Gastrocnemius medialis (tissue), 4 donors: ENCODE results near the gene CRIP1. TPM values are rescaled to one million over a fixed set of nuclear protein-coding genes. Genes with fewer than 3 reads are reported as not detected.

Experiments
- ATAC-seq, 2 donors: fragments of 150-250 bp; one replicate each; pipeline ENCODE4 v1.9.1; 2016
- DNase-seq, 2 donors: peaks; one replicate each; pipeline ENCODE4 v3.0.0-alpha.2; 2019
- H3K27ac ChIP-seq, 4 donors: fragments of 200-600 bp; sonication (generic); 1 replicate in 1 of 4; 2 replicates in 3 of 4; pipeline ENCODE4 v1.5.1; 2016 to 2018; ENCODE audit warnings: mild to moderate bottlenecking in 2 of 4, moderate library complexity in 1 of 4
- H3K27me3 ChIP-seq, 3 donors: fragments of 200-600 bp; sonication (generic) in 2 of 3; 1 replicate in 1 of 3; 2 replicates in 2 of 3; pipeline versions ENCODE4 v1.5.1 to v1.6.0; 2016 to 2019; ENCODE audit warnings: mild to moderate bottlenecking in 1 of 3, moderate library complexity in 1 of 3
- H3K36me3 ChIP-seq, 2 donors: fragments of 200-600 bp; sonication (generic) in 1 of 2; one replicate each; pipeline ENCODE4 v1.5.1; 2017 to 2018
- H3K4me1 ChIP-seq, 2 donors: fragments of 200-600 bp; sonication (generic) in 1 of 2; one replicate each; pipeline ENCODE4 v1.5.1; 2016 to 2017; ENCODE audit warnings: mild to moderate bottlenecking in 2 of 2
- H3K4me3 ChIP-seq, 4 donors: fragments of 200-600 bp; sonication (generic) in 3 of 4; 1 replicate in 1 of 4; 2 replicates in 3 of 4; pipeline ENCODE4 v1.5.1; 2016 to 2019; ENCODE audit warnings: mild to moderate bottlenecking in 2 of 4
- H3K9me3 ChIP-seq, 3 donors: fragments of 200-600 bp; sonication (generic) in 2 of 3; 1 replicate in 1 of 3; 2 replicates in 2 of 3; pipeline ENCODE4 v1.5.1; 2016 to 2019
- POLR2A ChIP-seq, 2 donors: fragments of 450-650 bp; IDR thresholded peaks; one replicate each; pipeline ENCODE4 v1.6.1; 2017; ENCODE audit warnings: antibody characterized with exemption in 2 of 2, mild to moderate bottlenecking in 2 of 2, moderate library complexity in 2 of 2
- in situ Hi-C, 4 donors: fragments of 200-750 bp; cut with MboI; loops; one replicate each; pipeline versions ENCODE4 v1.15.0 to v1.8.0; 2017; ENCODE audit warnings: low sequenced_read_pairs in 4 of 4
- intact Hi-C: fragments of 100-400 bp; cut with DNase I; formaldehyde crosslinking; loops from one replicate; pipeline ENCODE4 v1.15.1; 2023; ENCODE audit warnings: low total_unique reads
- total RNA-seq, 4 donors: library from RNA; depleted of rRNA; stranded (reverse); fragments of >200 nt; gene quantifications; one replicate each; pipeline versions ENCODE4 v1.1.0 to v1.2.3, GENCODE V29; 2016
- TF ChIP-seq, protein P1 (sequence below), 5 experiments: fragments of 450-650 bp in 3 of 5; fragments of 200-600 bp in 2 of 5; sonication (generic) in 2 of 5; IDR thresholded peaks in 4 of 5; conservative IDR thresholded peaks in 1 of 5; 1 replicate in 4 of 5; 2 replicates in 1 of 5; pipeline ENCODE4 v1.5.1; 2016 to 2019; ENCODE audit warnings: antibody characterized with exemption in 5 of 5, mild to moderate bottlenecking in 3 of 5, moderate library complexity in 3 of 5

CRIP1 gene
- total RNA-seq, 4 donors from 2014 or later: 2.6 to 7.6 (median 5.3) TPM

DNA sequence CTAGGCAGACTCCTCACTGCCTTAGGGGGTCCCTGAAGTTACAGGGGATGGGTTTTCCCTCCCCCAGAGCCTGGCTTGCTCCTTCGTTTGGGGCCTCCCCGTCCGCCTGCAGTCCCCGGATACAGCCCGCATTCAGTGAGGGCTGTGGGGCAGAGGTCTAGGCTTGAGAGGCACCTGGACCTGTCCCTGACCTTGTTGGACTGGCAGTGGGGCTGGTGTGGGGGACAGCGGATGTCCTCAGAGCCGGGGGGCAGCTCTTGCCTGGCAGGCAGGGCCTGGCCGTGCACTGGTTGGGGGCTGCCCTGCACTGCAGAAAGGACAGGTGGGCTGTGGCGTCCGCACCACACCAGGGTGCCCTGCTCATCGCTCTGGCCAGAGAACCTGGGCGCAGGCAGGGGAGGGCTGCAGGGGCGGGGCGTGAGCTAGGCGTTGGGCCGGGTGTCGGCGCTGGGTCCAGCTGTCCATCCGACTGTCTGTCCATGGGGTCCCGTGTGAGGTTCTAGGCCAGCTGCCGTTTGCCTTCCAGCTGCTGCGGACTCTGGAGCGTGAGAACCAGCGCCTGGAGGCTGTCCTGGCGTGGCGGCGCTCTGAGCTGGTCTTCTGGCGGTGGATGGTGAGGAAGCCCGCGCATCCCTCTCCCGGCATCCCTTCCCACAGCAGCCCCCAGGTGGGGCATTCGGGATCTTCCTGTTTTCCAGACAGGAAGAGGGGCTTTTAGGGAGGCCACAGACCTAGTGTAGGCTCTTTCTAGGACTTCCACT, 10.3 kb downstream of the CRIP1 start:
- in situ Hi-C loops: loop anchor here in 1 of 4 donors (25.0 kb wide), 1 partner anchor 135 kb away; no protein-coding TSS in a partner anchor

DNA sequence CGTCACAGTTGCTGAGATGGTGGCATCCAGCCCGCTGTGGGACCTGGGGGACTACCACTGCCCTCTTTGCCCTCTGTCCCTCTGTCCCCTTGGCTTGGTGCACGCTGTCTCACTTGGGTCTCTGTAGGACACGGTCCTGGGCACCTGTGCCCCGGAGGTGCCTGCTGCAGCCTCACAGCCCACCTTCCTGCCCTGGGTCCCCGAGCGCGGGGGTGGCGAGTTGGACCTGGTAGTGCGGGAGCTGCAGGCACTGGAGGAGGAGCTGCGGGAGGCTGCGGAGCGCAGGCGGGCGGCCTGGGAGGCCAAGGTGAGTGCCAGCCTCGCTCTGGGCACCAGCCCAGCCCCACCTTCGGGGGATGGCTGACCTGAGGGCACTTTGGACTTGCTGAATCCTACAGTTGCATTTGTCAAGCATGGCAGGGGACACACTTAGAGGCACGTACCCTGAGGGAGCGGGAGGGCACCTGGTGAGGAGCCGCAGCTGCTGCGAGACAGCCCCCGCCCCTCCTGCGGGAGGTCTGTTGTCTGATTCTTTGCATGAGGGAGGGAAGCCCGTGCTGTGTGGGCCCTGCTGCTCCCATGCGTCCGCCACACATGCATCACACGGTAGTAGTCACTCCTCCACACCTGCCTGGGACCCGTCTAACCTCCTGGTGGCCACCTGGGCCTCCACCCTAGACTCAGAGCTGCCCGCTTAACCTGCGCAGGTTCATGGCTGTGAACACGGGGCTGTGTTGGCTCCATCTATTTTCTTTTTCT, 11.2 kb downstream of the CRIP1 start:
- intact Hi-C loops (loop anchor here (10.0 kb wide), 1 partner anchor 333 kb away; the partner anchor contains the start of gene JAG2), in situ Hi-C loops (loop anchor here in 1 of 4 donors (25.0 kb wide), 1 partner anchor 136 kb away; no protein-coding TSS in a partner anchor)
- no peaks in the 10 kb centered on the region for H3K27me3 ChIP-seq
- ATAC-seq (no peak), DNase-seq (no peak)
- TF ChIP-seq, protein P1, sequence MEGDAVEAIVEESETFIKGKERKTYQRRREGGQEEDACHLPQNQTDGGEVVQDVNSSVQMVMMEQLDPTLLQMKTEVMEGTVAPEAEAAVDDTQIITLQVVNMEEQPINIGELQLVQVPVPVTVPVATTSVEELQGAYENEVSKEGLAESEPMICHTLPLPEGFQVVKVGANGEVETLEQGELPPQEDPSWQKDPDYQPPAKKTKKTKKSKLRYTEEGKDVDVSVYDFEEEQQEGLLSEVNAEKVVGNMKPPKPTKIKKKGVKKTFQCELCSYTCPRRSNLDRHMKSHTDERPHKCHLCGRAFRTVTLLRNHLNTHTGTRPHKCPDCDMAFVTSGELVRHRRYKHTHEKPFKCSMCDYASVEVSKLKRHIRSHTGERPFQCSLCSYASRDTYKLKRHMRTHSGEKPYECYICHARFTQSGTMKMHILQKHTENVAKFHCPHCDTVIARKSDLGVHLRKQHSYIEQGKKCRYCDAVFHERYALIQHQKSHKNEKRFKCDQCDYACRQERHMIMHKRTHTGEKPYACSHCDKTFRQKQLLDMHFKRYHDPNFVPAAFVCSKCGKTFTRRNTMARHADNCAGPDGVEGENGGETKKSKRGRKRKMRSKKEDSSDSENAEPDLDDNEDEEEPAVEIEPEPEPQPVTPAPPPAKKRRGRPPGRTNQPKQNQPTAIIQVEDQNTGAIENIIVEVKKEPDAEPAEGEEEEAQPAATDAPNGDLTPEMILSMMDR (IDR thresholded peaks at IDR 0.05 in 4 of 5, conservative IDR thresholded peaks at IDR 0.05 in 1 of 5): no peak
- TF ChIP-seq POLR2A (IDR thresholded peaks at IDR 0.05): no peak
- no peak overlapping the region for H3K4me3 ChIP-seq
- H3K4me1 ChIP-seq: peaks cover 0 to 16% of the 10 kb centered on the region in 2 donors
- H3K27ac ChIP-seq: no peak overlapping the region
- H3K9me3 ChIP-seq: no peaks in the 10 kb centered on the region
- no peaks in the 10 kb centered on the region for H3K36me3 ChIP-seq

More for the DNA sequence above, 10.3 kb downstream of the CRIP1 start:
- no peak for TF ChIP-seq POLR2A (IDR thresholded peaks at IDR 0.05)
- TF ChIP-seq, protein P1 (IDR thresholded peaks at IDR 0.05 in 4 of 5, conservative IDR thresholded peaks at IDR 0.05 in 1 of 5): no peak
- ATAC-seq (no peak), DNase-seq (no peak)
- H3K9me3 ChIP-seq: no peaks in the 10 kb centered on the region
- no peak overlapping the region for H3K27ac ChIP-seq
- intact Hi-C loops: loop anchor here (10.0 kb wide), 1 partner anchor 332 kb away; the partner anchor contains the start of gene JAG2
- H3K4me3 ChIP-seq: no peak overlapping the region
- no peaks in the 10 kb centered on the region for H3K36me3 ChIP-seq
- H3K27me3 ChIP-seq: no peaks in the 10 kb centered on the region
- H3K4me1 ChIP-seq: peaks cover 3 to 16% of the 10 kb centered on the region in 2 donors

- Histone ChIP-seq H3K27ac (no peak overlapping the region), H3K4me1 (peaks cover 0 to 16% of the 10 kb centered on the region in 2 donors), H3K27me3 (no peaks in the 10 kb centered on the region), H3K4me3 (no peak overlapping the region), H3K36me3 (no peaks in the 10 kb centered on the region), H3K9me3 (no peaks in the 10 kb centered on the region)
- ATAC-seq (no peak), DNase-seq (no peak)
- in situ Hi-C loops: loop anchor here in 1 of 4 donors (25.0 kb wide), 1 partner anchor 136 kb away; no protein-coding TSS in a partner anchor
- intact Hi-C loops: loop anchor here (10.0 kb wide), 1 partner anchor 334 kb away; the partner anchor contains the start of gene JAG2
- TF ChIP-seq, protein P1 (IDR thresholded peaks at IDR 0.05 in 4 of 5, conservative IDR thresholded peaks at IDR 0.05 in 1 of 5): no peak
- TF ChIP-seq POLR2A (IDR thresholded peaks at IDR 0.05): no peak
These were observed 12.0 kb downstream of the CRIP1 start for GRCh38 chr14:105498430-105499255.
